Measurements from ENCODE around the gene GGT6. TPM values are rescaled to one million over a fixed set of nuclear protein-coding genes. Genes with fewer than 3 reads are reported as not detected.

GGT6 gene
- total RNA-seq, 1 experiment from 2014 or later: not detected

GRCh38 chr17:4549781-4550533 is 10.4 kb downstream of the GGT6 start:
- Histone ChIP-seq H3K27ac (ENCODE audit: low read length) (no peak overlapping the region), H3K36me3 (ENCODE audit: insufficient read depth, low read length) (peaks cover 35% of the 10 kb centered on the region), H3K4me1 (ENCODE audit: low read length) (peaks cover 12% of the 10 kb centered on the region), H3K79me2 (ENCODE audit: low read length) (peaks cover 29% of the 10 kb centered on the region), H3K9me3 (ENCODE audit: low read length) (no peaks in the 10 kb centered on the region), H3K9me2 (replicated peaks; ENCODE audit: insufficient read depth, low read length) (no peaks in the 10 kb centered on the region), H3K4me2 (ENCODE audit: low read depth, low read length, poor library complexity, severe bottlenecking) (no peak overlapping the region), H2AFZ (ENCODE audit: low read length) (no peak overlapping the region), H4K20me1 (ENCODE audit: insufficient read depth, low read depth, low read length) (peaks cover 24% of the 10 kb centered on the region), H3K27me3 (ENCODE audit: low read length) (no peaks in the 10 kb centered on the region), H3K4me3 (ENCODE audit: low read length) (no peak overlapping the region), H3K9ac (ENCODE audit: low read length) (no peak overlapping the region)
- DNase-seq: no peak

GRCh38 chr17:4548721-4549531 is 11.5 kb downstream of the GGT6 start:
- no peaks in the 10 kb centered on the region for H3K9me2 ChIP-seq (replicated peaks; ENCODE audit: insufficient read depth, low read length)
- no peak overlapping the region for H3K4me3 ChIP-seq (ENCODE audit: low read length)
- peaks cover 33% of the 10 kb centered on the region for H3K36me3 ChIP-seq (ENCODE audit: insufficient read depth, low read length)
- peaks cover 24% of the 10 kb centered on the region for H4K20me1 ChIP-seq (ENCODE audit: insufficient read depth, low read depth, low read length)
- H3K4me2 ChIP-seq (ENCODE audit: low read depth, low read length, poor library complexity, severe bottlenecking): no peak overlapping the region
- H3K4me1 ChIP-seq (ENCODE audit: low read length): peaks cover 8% of the 10 kb centered on the region
- H3K9ac ChIP-seq (ENCODE audit: low read length): no peak overlapping the region
- H3K27ac ChIP-seq (ENCODE audit: low read length): no peak overlapping the region
- H2AFZ ChIP-seq (ENCODE audit: low read length): no peak overlapping the region
- DNase-seq: peak; percentile 36
- H3K9me3 ChIP-seq (ENCODE audit: low read length): no peaks in the 10 kb centered on the region
- H3K79me2 ChIP-seq (ENCODE audit: low read length): peaks cover 19% of the 10 kb centered on the region
- H3K27me3 ChIP-seq (ENCODE audit: low read length): no peaks in the 10 kb centered on the region

DNA sequence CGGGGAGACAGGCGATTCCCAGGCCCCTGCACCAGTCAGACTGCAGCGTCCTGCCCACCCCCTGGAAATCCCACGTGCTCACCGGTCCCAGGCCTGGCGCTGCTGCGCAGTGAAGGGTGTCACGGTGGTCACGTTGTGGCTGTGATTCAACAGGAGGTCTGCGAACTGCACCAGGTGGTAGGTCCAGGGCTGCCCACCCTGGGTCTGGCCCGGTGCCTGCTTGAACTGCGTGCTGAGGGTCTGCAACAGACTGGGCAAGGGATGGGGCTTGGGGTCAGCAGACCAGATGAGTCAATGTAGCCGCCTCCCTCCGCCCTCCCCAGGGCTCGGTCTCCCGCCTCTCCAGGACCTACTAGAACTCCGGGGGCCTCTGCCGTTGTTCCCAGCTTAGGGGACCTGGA is 12.3 kb downstream of the GGT6 start:
- Histone ChIP-seq H3K9me2 (replicated peaks; ENCODE audit: insufficient read depth, low read length) (no peaks in the 10 kb centered on the region), H4K20me1 (ENCODE audit: insufficient read depth, low read depth, low read length) (peaks cover 21% of the 10 kb centered on the region; the same call in 1 of the 2 replicates), H3K27me3 (ENCODE audit: low read length) (no peaks in the 10 kb centered on the region), H3K9me3 (ENCODE audit: low read length) (no peaks in the 10 kb centered on the region), H3K27ac (ENCODE audit: low read length) (no peak overlapping the region), H3K4me1 (ENCODE audit: low read length) (no peaks in the 10 kb centered on the region), H3K4me2 (ENCODE audit: low read depth, low read length, poor library complexity, severe bottlenecking) (no peak overlapping the region), H2AFZ (ENCODE audit: low read length) (no peak overlapping the region), H3K9ac (ENCODE audit: low read length) (no peak overlapping the region), H3K36me3 (ENCODE audit: insufficient read depth, low read length) (peaks cover 24% of the 10 kb centered on the region), H3K4me3 (ENCODE audit: low read length) (no peak overlapping the region), H3K79me2 (ENCODE audit: low read length) (peaks cover 10% of the 10 kb centered on the region)
- no peak for DNase-seq

- no peak overlapping the region for H2AFZ ChIP-seq (ENCODE audit: low read length)
- H3K27ac ChIP-seq (ENCODE audit: low read length): no peak overlapping the region
- no peak for DNase-seq
- peaks cover 19% of the 10 kb centered on the region for H3K36me3 ChIP-seq (ENCODE audit: insufficient read depth, low read length)
- H4K20me1 ChIP-seq (ENCODE audit: insufficient read depth, low read depth, low read length): peaks cover 27% of the 10 kb centered on the region; the same call in 1 of the 2 replicates
- no peaks in the 10 kb centered on the region for H3K9me2 ChIP-seq (replicated peaks; ENCODE audit: insufficient read depth, low read length)
- no peaks in the 10 kb centered on the region for H3K4me1 ChIP-seq (ENCODE audit: low read length)
- no peak overlapping the region for H3K4me3 ChIP-seq (ENCODE audit: low read length)
- H3K4me2 ChIP-seq (ENCODE audit: low read depth, low read length, poor library complexity, severe bottlenecking): no peak overlapping the region
- H3K79me2 ChIP-seq (ENCODE audit: low read length): peaks cover 7% of the 10 kb centered on the region; the same call in 1 of the 2 replicates
- H3K27me3 ChIP-seq (ENCODE audit: low read length): no peaks in the 10 kb centered on the region
- H3K9ac ChIP-seq (ENCODE audit: low read length): no peak overlapping the region
- no peaks in the 10 kb centered on the region for H3K9me3 ChIP-seq (ENCODE audit: low read length)
Observed at GRCh38 chr17:4547118-4547906, 13.1 kb downstream of the GGT6 start.

- no peak for DNase-seq
- H3K27ac ChIP-seq (ENCODE audit: low read length): no peak overlapping the region
- no peak overlapping the region for H3K9ac ChIP-seq (ENCODE audit: low read length)
- H4K20me1 ChIP-seq (ENCODE audit: insufficient read depth, low read depth, low read length): 0 out of 2 replicates have a peak, but pooled peaks cover 27% of the 10 kb centered on the region
- H3K27me3 ChIP-seq (ENCODE audit: low read length): no peaks in the 10 kb centered on the region
- no peak overlapping the region for H2AFZ ChIP-seq (ENCODE audit: low read length)
- no peak overlapping the region for H3K4me3 ChIP-seq (ENCODE audit: low read length)
- no peak overlapping the region for H3K4me2 ChIP-seq (ENCODE audit: low read depth, low read length, poor library complexity, severe bottlenecking)
- no peaks in the 10 kb centered on the region for H3K4me1 ChIP-seq (ENCODE audit: low read length)
- H3K9me2 ChIP-seq (replicated peaks; ENCODE audit: insufficient read depth, low read length): no peaks in the 10 kb centered on the region
- H3K79me2 ChIP-seq (ENCODE audit: low read length): no peaks in the 10 kb centered on the region
- peaks cover 18% of the 10 kb centered on the region for H3K36me3 ChIP-seq (ENCODE audit: insufficient read depth, low read length)
- H3K9me3 ChIP-seq (ENCODE audit: low read length): no peaks in the 10 kb centered on the region
Observed at GRCh38 chr17:4545217-4545951, 15.0 kb downstream of the GGT6 start.

GRCh38 chr17:4544951-4545216 is 15.5 kb downstream of the GGT6 start:
- H3K9me3 ChIP-seq (ENCODE audit: low read length): no peaks in the 10 kb centered on the region
- H3K4me1 ChIP-seq (ENCODE audit: low read length): no peaks in the 10 kb centered on the region
- no peak overlapping the region for H3K4me2 ChIP-seq (ENCODE audit: low read depth, low read length, poor library complexity, severe bottlenecking)
- DNase-seq: no peak
- peaks cover 13% of the 10 kb centered on the region for H3K36me3 ChIP-seq (ENCODE audit: insufficient read depth, low read length)
- no peaks in the 10 kb centered on the region for H3K79me2 ChIP-seq (ENCODE audit: low read length)
- H4K20me1 ChIP-seq (ENCODE audit: insufficient read depth, low read depth, low read length): 0 out of 2 replicates have a peak, but pooled peaks cover 25% of the 10 kb centered on the region
- H3K27me3 ChIP-seq (ENCODE audit: low read length): no peaks in the 10 kb centered on the region
- H2AFZ ChIP-seq (ENCODE audit: low read length): no peak overlapping the region
- no peaks in the 10 kb centered on the region for H3K9me2 ChIP-seq (replicated peaks; ENCODE audit: insufficient read depth, low read length)
- no peak overlapping the region for H3K9ac ChIP-seq (ENCODE audit: low read length)
- no peak overlapping the region for H3K27ac ChIP-seq (ENCODE audit: low read length)
- no peak overlapping the region for H3K4me3 ChIP-seq (ENCODE audit: low read length)

DNA sequence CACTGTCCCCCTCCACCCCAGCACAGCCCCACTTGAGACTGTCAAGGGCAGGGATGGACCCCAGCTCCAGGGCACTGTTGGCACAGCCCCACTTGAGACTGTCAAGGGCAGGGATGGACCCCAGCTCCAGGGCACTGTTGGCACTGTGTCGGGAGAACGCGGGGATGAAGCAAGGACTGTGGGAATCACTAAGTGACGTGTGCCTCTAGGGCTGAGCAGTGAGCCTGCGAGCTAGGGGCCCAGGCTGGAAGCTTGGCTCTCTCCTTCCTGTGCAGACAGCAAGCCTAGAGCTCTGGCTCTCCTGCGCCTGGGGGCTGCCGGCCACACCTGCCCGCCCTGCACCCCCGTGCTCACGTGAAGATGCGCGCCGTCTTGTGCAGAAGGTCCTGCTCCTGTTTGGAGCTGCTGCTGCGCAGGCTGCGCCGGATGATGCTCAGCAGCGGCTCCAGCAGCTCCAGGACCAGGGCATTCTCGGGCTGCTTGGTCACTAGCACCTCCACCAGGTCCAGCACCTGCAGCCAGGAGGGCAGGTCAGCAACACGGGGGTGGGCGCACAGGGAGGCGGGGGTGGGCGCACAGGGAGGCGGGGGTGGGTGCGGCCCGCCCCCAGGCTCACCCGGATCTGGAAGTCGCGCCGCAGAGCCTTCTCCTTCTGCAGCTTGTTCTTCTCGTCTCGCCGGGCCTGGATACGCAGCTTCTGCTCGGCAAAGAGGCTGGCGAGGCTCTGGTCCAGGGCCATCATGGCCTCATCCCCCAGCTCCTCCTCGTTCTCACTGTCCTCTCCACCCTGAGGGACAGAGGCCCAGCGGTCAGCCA is 16.0 kb downstream of the GGT6 start:
- no peaks in the 10 kb centered on the region for H3K4me1 ChIP-seq (ENCODE audit: low read length)
- no peak overlapping the region for H3K9ac ChIP-seq (ENCODE audit: low read length)
- no peak overlapping the region for H2AFZ ChIP-seq (ENCODE audit: low read length)
- H3K27ac ChIP-seq (ENCODE audit: low read length): no peak overlapping the region
- no peak overlapping the region for H3K4me3 ChIP-seq (ENCODE audit: low read length)
- no peaks in the 10 kb centered on the region for H3K79me2 ChIP-seq (ENCODE audit: low read length)
- H3K9me3 ChIP-seq (ENCODE audit: low read length): no peaks in the 10 kb centered on the region
- H3K9me2 ChIP-seq (replicated peaks; ENCODE audit: insufficient read depth, low read length): no peaks in the 10 kb centered on the region
- peaks cover 12% of the 10 kb centered on the region for H3K36me3 ChIP-seq (ENCODE audit: insufficient read depth, low read length)
- H4K20me1 ChIP-seq (ENCODE audit: insufficient read depth, low read depth, low read length): 0 out of 2 replicates have a peak, but pooled peaks cover 23% of the 10 kb centered on the region
- H3K27me3 ChIP-seq (ENCODE audit: low read length): no peaks in the 10 kb centered on the region
- no peak for DNase-seq
- H3K4me2 ChIP-seq (ENCODE audit: low read depth, low read length, poor library complexity, severe bottlenecking): no peak overlapping the region

All from Karpas-422 (cell line).